ENCODE results near the gene CD247. TPM values are rescaled to one million over a fixed set of nuclear protein-coding genes. Genes with fewer than 3 reads are reported as not detected.

Gene CD247
- total RNA-seq, 1 donor from 2014 or later: 9.8 TPM

DNA sequence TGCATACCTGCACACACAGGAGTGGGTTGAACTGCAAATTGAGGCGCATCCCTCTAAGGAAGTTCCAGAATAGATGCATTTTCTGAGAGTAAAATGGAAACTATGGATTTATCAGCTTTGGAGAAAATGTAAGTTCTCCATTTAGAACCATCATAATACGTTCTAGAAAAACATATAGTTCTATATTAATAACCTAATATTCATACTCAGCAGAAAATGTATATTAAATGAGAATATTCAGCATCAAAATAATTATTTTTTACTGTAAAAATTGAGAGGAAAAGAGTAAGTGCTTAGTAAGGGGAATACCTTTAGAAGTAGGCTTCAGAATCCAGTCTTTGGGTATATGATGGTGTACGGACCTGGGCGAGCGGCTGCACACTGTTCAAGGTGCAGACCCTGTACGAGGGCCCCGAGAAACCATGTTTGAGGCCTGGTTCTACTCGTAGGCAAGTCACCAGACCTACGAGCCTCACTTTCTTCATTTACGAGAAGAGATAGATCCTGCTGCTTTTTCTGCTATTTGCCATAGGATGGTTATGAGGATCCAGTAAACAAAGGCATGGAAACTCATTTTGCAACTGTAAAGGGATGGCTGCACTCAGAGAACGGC is 6.8 kb downstream of the CD247 start:
- Histone ChIP-seq H3K27me3 (no peaks in the 10 kb centered on the region), H3K4me1 (no peaks in the 10 kb centered on the region), H3K36me3 (no peaks in the 10 kb centered on the region), H3K4me3 (no peak overlapping the region), H3K27ac (no peak overlapping the region), H3K9me3 (no peaks in the 10 kb centered on the region)
- intact Hi-C loops (cut with DNase I): no loop called here
- no peak for TF ChIP-seq POLR2AphosphoS5 (IDR thresholded peaks at IDR 0.05; ENCODE audit: insufficient read depth in 1 of 2, low read depth in 1 of 2)
- TF ChIP-seq CTCF (IDR thresholded peaks at IDR 0.05): no peak
- no peak for TF ChIP-seq POLR2A (IDR thresholded peaks at IDR 0.05)
- no peak for DNase-seq (ENCODE audit: extremely low spot score in 2 of 2)

DNA sequence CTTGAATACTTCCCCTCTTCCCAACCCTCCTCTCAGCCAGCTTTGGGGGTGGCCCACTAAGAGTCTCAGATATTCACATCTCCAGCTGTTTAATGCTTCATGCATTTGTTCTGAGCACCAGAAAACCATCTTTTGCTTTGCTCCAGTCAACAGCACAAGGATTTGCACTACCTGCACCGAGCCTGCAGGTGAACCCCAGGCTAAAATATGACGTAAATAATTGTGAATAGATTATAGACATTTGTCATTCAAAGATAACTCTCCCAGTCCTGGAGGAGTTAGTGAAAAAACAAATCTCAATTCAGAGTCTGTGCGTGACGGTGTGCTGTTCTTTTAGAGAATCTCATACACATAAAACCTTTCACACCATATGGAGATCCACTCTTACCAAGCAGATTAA is 7.4 kb downstream of the CD247 start:
- no peaks in the 10 kb centered on the region for H3K9me3 ChIP-seq
- DNase-seq (ENCODE audit: extremely low spot score in 2 of 2): no peak
- H3K4me3 ChIP-seq: no peak overlapping the region
- no peaks in the 10 kb centered on the region for H3K27me3 ChIP-seq
- no peak for TF ChIP-seq CTCF (IDR thresholded peaks at IDR 0.05)
- no peak for TF ChIP-seq POLR2A (IDR thresholded peaks at IDR 0.05)
- no peak for TF ChIP-seq POLR2AphosphoS5 (IDR thresholded peaks at IDR 0.05; ENCODE audit: insufficient read depth in 1 of 2, low read depth in 1 of 2)
- H3K36me3 ChIP-seq: no peaks in the 10 kb centered on the region
- intact Hi-C loops (cut with DNase I): no loop called here
- H3K27ac ChIP-seq: no peak overlapping the region
- H3K4me1 ChIP-seq: no peaks in the 10 kb centered on the region

GRCh38 chr1:167510244-167510643 is 8.1 kb downstream of the CD247 start:
- DNase-seq (ENCODE audit: extremely low spot score in 2 of 2): no peak
- H3K9me3 ChIP-seq: no peaks in the 10 kb centered on the region
- H3K4me1 ChIP-seq: no peaks in the 10 kb centered on the region
- intact Hi-C loops (cut with DNase I): no loop called here
- H3K36me3 ChIP-seq: no peaks in the 10 kb centered on the region
- H3K27me3 ChIP-seq: no peaks in the 10 kb centered on the region
- H3K27ac ChIP-seq: no peak overlapping the region
- no peak overlapping the region for H3K4me3 ChIP-seq
- no peak for TF ChIP-seq POLR2A (IDR thresholded peaks at IDR 0.05)
- TF ChIP-seq POLR2AphosphoS5 (IDR thresholded peaks at IDR 0.05; ENCODE audit: insufficient read depth in 1 of 2, low read depth in 1 of 2): no peak
- no peak for TF ChIP-seq CTCF (IDR thresholded peaks at IDR 0.05)

- Histone ChIP-seq H3K9me3 (no peaks in the 10 kb centered on the region), H3K27ac (no peak overlapping the region), H3K4me1 (no peaks in the 10 kb centered on the region), H3K36me3 (no peaks in the 10 kb centered on the region), H3K4me3 (no peak overlapping the region), H3K27me3 (no peaks in the 10 kb centered on the region)
- TF ChIP-seq CTCF (IDR thresholded peaks at IDR 0.05): no peak
- no peak for TF ChIP-seq POLR2A (IDR thresholded peaks at IDR 0.05)
- no peak for TF ChIP-seq POLR2AphosphoS5 (IDR thresholded peaks at IDR 0.05; ENCODE audit: insufficient read depth in 1 of 2, low read depth in 1 of 2)
- DNase-seq (ENCODE audit: extremely low spot score in 2 of 2): no peak
- intact Hi-C loops (cut with DNase I): no loop called here
Measured at GRCh38 chr1:167509587-167509986, 8.7 kb downstream of the CD247 start.

DNA sequence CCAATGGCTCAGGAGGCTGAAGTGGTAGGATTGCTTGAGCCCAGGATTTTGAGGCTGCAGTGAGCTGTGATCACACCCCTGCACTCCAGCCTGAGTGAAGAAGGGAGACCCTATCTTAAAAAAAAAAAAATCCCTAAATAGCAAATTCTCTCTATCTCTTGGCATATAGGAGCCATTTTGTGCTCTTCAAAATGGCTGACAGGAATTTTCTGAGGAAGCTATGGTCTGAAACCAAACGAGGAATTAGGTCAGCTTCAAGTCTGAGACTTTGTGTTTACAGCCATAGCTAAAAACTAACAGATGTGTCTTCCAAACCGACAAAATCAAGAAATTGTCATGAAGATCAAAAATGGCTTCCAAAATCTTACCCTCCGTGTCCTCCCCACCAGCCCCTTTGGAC is 10.6 kb downstream of the CD247 start:
- Histone ChIP-seq H3K36me3 (no peaks in the 10 kb centered on the region), H3K4me1 (no peaks in the 10 kb centered on the region), H3K27ac (no peak overlapping the region), H3K27me3 (no peaks in the 10 kb centered on the region), H3K4me3 (no peak overlapping the region), H3K9me3 (no peaks in the 10 kb centered on the region)
- intact Hi-C loops (cut with DNase I): no loop called here
- DNase-seq (ENCODE audit: extremely low spot score in 2 of 2): no peak
- no peak for TF ChIP-seq POLR2AphosphoS5 (IDR thresholded peaks at IDR 0.05; ENCODE audit: insufficient read depth in 1 of 2, low read depth in 1 of 2)
- TF ChIP-seq CTCF (IDR thresholded peaks at IDR 0.05): no peak
- TF ChIP-seq POLR2A (IDR thresholded peaks at IDR 0.05): no peak

Measured in vagina (tissue), 2 donors.